ENCODE measurements around the gene ERP27.

The ERP27 gene

GRCh38 chr12:14970473-14970872 is 32.1 kb upstream of the ERP27 start:
- no peak overlapping the region for H3K4me3 ChIP-seq (ENCODE audit: low read depth, low read length)
- in situ Hi-C loops (cut with HindIII; ENCODE audit: low sequenced_read_pairs): no loop called here
- TF ChIP-seq CTCF (IDR thresholded peaks at IDR 0.05; ENCODE audit: low read depth, low read length, missing control alignments): no peak
- no peak for DNase-seq (ENCODE audit: low read depth)

GRCh38 chr12:14968478-14968877 is 30.1 kb upstream of the ERP27 start:
- in situ Hi-C loops (cut with HindIII; ENCODE audit: low sequenced_read_pairs): no loop called here
- no peak overlapping the region for H3K4me3 ChIP-seq (ENCODE audit: low read depth, low read length)
- no peak for DNase-seq (ENCODE audit: low read depth)
- no peak for TF ChIP-seq CTCF (IDR thresholded peaks at IDR 0.05; ENCODE audit: low read depth, low read length, missing control alignments)

GRCh38 chr12:14965221-14965620 is 26.9 kb upstream of the ERP27 start:
- H3K4me3 ChIP-seq (ENCODE audit: low read depth, low read length): no peak overlapping the region
- in situ Hi-C loops (cut with HindIII; ENCODE audit: low sequenced_read_pairs): no loop called here
- no peak for TF ChIP-seq CTCF (IDR thresholded peaks at IDR 0.05; ENCODE audit: low read depth, low read length, missing control alignments)
- DNase-seq (ENCODE audit: low read depth): no peak

- in situ Hi-C loops (cut with HindIII; ENCODE audit: low sequenced_read_pairs): no loop called here
- no peak for TF ChIP-seq CTCF (IDR thresholded peaks at IDR 0.05; ENCODE audit: low read depth, low read length, missing control alignments)
These were observed 26.1 kb upstream of the ERP27 start for GRCh38 chr12:14964406-14964805.

GRCh38 chr12:14963520-14963919 is 25.2 kb upstream of the ERP27 start:
- in situ Hi-C loops (cut with HindIII; ENCODE audit: low sequenced_read_pairs): no loop called here
- TF ChIP-seq CTCF (IDR thresholded peaks at IDR 0.05; ENCODE audit: low read depth, low read length, missing control alignments): no peak
- no peak overlapping the region for H3K4me3 ChIP-seq (ENCODE audit: low read depth, low read length)
- DNase-seq (ENCODE audit: low read depth): no peak

More at GRCh38 chr12:14964406-14964805, 26.1 kb upstream of the ERP27 start:
- no peak for DNase-seq (ENCODE audit: low read depth)
- no peak overlapping the region for H3K4me3 ChIP-seq (ENCODE audit: low read depth, low read length)

- no peak for TF ChIP-seq CTCF (IDR thresholded peaks at IDR 0.05; ENCODE audit: low read depth, low read length, missing control alignments)
- no peak for DNase-seq (ENCODE audit: low read depth)
- in situ Hi-C loops (cut with HindIII; ENCODE audit: low sequenced_read_pairs): no loop called here
- H3K4me3 ChIP-seq (ENCODE audit: low read depth, low read length): no peak overlapping the region
These were observed 24.5 kb upstream of the ERP27 start for GRCh38 chr12:14962797-14963196.

- DNase-seq (ENCODE audit: low read depth): no peak
- no peak for TF ChIP-seq CTCF (IDR thresholded peaks at IDR 0.05; ENCODE audit: low read depth, low read length, missing control alignments)
- in situ Hi-C loops (cut with HindIII; ENCODE audit: low sequenced_read_pairs): no loop called here
- H3K4me3 ChIP-seq (ENCODE audit: low read depth, low read length): no peak overlapping the region
These were observed 23.8 kb upstream of the ERP27 start for GRCh38 chr12:14962153-14962539.

All from astrocyte of the cerebellum (primary cell).